ENCODE results near the gene AP4E1. TPM values are rescaled to one million over a fixed set of nuclear protein-coding genes. Genes with fewer than 3 reads are reported as not detected.
"Not testable (repeated sequence)": the region's sequence is repeated elsewhere in the genome, so short reads cannot be mapped to it uniquely, and the experiment has no call there.

The AP4E1 gene
- total RNA-seq, 1 experiment from 2014 or later, result 9.5 TPM

DNA sequence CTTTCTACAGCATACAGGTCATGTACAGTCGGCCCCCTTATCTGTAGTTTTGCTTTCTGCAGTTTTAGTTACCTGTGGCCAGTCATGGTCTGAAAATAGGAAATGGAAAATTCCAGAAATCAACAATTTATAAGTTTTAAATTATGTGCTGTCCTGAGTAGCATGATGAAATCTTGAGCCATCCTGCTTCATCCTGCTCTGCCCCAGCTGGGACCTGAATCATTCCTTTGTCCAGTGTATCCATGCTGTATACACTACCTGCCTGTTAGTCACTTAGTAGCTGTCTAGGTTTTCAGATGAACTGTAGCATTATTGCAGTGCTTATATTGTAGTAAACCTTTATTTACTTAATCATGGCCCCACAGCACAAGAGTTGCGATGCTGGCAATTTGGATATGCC is 44.8 kb downstream of the AP4E1 start:
- DNase-seq (ENCODE audit: low spot score) (no peak), ATAC-seq (no peak)
- peak; percentile 86 for TF ChIP-seq GABPB1 (CRISPR knock-in tag; IDR thresholded peaks at IDR 0.05)
- no peak for TF ChIP-seq RORB (CRISPR knock-in tag; IDR thresholded peaks at IDR 0.05)
- ChIA-PET POLR2A (no interaction called here), CTCF (no interaction called here)
- Mint-ChIP-seq H3K4me3 (no peak overlapping the region), H3K4me1 (0 out of 2 replicates have a peak, but pooled peaks cover 3% of the 10 kb centered on the region), H3K36me3 (peaks cover 49% of the 10 kb centered on the region), H3K27ac (no peak overlapping the region), H3K27me3 (ENCODE audit: low read depth) (no peaks in the 10 kb centered on the region), H3K9me3 (peaks cover 13% of the 10 kb centered on the region)

DNA sequence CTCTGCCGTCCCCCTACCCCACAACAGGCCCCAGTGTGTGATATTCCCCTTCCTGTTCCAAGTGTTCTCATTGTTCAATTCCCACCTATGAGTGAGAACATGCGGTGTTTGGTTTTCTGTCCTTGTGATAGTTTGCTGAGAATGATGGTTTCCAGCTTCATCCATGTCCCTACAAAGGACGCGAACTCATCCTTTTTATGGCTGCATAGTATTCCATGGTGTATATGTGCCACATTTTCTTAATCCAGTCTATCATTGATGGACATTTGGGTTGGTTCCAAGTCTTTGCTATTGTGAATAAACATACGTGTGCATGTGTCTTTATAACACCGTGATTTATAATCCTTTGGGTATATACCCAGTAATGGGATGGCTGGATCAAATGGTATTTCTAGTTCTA is 46.4 kb downstream of the AP4E1 start:
- Mint-ChIP-seq H3K9me3 (peaks cover 13% of the 10 kb centered on the region), H3K36me3 (peaks cover 58% of the 10 kb centered on the region)
- H3K4me3 Mint-ChIP-seq; H3K27ac Mint-ChIP-seq; H3K27me3 Mint-ChIP-seq (ENCODE audit: low read depth); CTCF ChIA-PET; H3K4me1 Mint-ChIP-seq; POLR2A ChIA-PET; ATAC-seq; DNase-seq (ENCODE audit: low spot score): not testable (repeated sequence)

DNA sequence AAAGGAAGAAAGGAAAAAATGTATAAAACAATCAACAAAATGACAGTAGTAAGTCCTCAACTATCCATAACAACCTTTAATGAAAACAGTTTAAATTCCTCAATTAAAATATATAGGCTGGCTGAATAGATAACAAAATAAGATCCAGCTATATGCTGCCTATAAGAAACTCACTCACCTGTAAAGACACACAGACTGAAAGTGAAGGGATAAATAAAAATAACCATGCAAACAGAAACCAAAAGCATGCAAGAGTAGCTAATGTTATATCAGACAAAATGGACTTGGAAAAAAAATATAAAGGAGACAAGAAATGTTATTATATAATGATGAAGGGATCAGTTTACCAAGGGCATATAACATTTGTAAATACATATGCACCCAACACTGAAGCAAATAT is 51.2 kb downstream of the AP4E1 start:
- Mint-ChIP-seq H3K9me3 (peaks cover 15% of the 10 kb centered on the region), H3K4me1 (peaks cover 7% of the 10 kb centered on the region; the same call in 1 of the 2 replicates), H3K36me3 (peaks cover 51% of the 10 kb centered on the region), H3K27me3 (ENCODE audit: low read depth) (no peaks in the 10 kb centered on the region), H3K4me3 (no peak overlapping the region), H3K27ac (no peak overlapping the region)
- POLR2A ChIA-PET, result no interaction called here
- CTCF ChIA-PET, result no interaction called here
- ATAC-seq (no peak), DNase-seq (ENCODE audit: low spot score) (no peak)
- TF ChIP-seq SMAD4 (CRISPR knock-in tag; IDR thresholded peaks at IDR 0.05), result no peak
- no peak for TF ChIP-seq ESRRA (CRISPR knock-in tag; IDR thresholded peaks at IDR 0.05; ENCODE audit: borderline replicate concordance)
- no peak for TF ChIP-seq SP1 (CRISPR knock-in tag; conservative IDR thresholded peaks at IDR 0.05)
- TF ChIP-seq, protein P1, sequence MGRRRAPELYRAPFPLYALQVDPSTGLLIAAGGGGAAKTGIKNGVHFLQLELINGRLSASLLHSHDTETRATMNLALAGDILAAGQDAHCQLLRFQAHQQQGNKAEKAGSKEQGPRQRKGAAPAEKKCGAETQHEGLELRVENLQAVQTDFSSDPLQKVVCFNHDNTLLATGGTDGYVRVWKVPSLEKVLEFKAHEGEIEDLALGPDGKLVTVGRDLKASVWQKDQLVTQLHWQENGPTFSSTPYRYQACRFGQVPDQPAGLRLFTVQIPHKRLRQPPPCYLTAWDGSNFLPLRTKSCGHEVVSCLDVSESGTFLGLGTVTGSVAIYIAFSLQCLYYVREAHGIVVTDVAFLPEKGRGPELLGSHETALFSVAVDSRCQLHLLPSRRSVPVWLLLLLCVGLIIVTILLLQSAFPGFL (CRISPR knock-in tag; IDR thresholded peaks at IDR 0.05; ENCODE audit: borderline replicate concordance), result no peak
- TF ChIP-seq, protein P2, sequence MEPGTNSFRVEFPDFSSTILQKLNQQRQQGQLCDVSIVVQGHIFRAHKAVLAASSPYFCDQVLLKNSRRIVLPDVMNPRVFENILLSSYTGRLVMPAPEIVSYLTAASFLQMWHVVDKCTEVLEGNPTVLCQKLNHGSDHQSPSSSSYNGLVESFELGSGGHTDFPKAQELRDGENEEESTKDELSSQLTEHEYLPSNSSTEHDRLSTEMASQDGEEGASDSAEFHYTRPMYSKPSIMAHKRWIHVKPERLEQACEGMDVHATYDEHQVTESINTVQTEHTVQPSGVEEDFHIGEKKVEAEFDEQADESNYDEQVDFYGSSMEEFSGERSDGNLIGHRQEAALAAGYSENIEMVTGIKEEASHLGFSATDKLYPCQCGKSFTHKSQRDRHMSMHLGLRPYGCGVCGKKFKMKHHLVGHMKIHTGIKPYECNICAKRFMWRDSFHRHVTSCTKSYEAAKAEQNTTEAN (CRISPR knock-in tag; IDR thresholded peaks at IDR 0.05), result no peak
- TF ChIP-seq, protein P3, sequence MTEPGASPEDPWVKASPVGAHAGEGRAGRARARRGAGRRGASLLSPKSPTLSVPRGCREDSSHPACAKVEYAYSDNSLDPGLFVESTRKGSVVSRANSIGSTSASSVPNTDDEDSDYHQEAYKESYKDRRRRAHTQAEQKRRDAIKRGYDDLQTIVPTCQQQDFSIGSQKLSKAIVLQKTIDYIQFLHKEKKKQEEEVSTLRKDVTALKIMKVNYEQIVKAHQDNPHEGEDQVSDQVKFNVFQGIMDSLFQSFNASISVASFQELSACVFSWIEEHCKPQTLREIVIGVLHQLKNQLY (CRISPR knock-in tag; IDR thresholded peaks at IDR 0.05), result no peak
- no peak for TF ChIP-seq IRF2 (CRISPR knock-in tag; IDR thresholded peaks at IDR 0.05; ENCODE audit: borderline replicate concordance, low read depth)
- TF ChIP-seq, protein P4, sequence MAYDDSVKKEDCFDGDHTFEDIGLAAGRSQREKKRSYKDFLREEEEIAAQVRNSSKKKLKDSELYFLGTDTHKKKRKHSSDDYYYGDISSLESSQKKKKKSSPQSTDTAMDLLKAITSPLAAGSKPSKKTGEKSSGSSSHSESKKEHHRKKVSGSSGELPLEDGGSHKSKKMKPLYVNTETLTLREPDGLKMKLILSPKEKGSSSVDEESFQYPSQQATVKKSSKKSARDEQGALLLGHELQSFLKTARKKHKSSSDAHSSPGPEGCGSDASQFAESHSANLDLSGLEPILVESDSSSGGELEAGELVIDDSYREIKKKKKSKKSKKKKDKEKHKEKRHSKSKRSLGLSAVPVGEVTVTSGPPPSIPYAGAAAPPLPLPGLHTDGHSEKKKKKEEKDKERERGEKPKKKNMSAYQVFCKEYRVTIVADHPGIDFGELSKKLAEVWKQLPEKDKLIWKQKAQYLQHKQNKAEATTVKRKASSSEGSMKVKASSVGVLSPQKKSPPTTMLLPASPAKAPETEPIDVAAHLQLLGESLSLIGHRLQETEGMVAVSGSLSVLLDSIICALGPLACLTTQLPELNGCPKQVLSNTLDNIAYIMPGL (CRISPR knock-in tag; IDR thresholded peaks at IDR 0.05), result no peak
- no peak for TF ChIP-seq NFYB (CRISPR knock-in tag; conservative IDR thresholded peaks at IDR 0.05; ENCODE audit: low read depth)
- TF ChIP-seq ZNF138 (CRISPR knock-in tag; conservative IDR thresholded peaks at IDR 0.05), result no peak
- no peak for TF ChIP-seq TEAD4 (CRISPR knock-in tag; IDR thresholded peaks at IDR 0.05)
- TF ChIP-seq JAZF1 (CRISPR knock-in tag; IDR thresholded peaks at IDR 0.05), result no peak
- TF ChIP-seq, protein P5, sequence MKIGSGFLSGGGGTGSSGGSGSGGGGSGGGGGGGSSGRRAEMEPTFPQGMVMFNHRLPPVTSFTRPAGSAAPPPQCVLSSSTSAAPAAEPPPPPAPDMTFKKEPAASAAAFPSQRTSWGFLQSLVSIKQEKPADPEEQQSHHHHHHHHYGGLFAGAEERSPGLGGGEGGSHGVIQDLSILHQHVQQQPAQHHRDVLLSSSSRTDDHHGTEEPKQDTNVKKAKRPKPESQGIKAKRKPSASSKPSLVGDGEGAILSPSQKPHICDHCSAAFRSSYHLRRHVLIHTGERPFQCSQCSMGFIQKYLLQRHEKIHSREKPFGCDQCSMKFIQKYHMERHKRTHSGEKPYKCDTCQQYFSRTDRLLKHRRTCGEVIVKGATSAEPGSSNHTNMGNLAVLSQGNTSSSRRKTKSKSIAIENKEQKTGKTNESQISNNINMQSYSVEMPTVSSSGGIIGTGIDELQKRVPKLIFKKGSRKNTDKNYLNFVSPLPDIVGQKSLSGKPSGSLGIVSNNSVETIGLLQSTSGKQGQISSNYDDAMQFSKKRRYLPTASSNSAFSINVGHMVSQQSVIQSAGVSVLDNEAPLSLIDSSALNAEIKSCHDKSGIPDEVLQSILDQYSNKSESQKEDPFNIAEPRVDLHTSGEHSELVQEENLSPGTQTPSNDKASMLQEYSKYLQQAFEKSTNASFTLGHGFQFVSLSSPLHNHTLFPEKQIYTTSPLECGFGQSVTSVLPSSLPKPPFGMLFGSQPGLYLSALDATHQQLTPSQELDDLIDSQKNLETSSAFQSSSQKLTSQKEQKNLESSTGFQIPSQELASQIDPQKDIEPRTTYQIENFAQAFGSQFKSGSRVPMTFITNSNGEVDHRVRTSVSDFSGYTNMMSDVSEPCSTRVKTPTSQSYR (CRISPR knock-in tag; IDR thresholded peaks at IDR 0.05), result no peak
- no peak for TF ChIP-seq ELF4 (CRISPR knock-in tag; IDR thresholded peaks at IDR 0.05; ENCODE audit: low read depth)
- TF ChIP-seq, protein P6, sequence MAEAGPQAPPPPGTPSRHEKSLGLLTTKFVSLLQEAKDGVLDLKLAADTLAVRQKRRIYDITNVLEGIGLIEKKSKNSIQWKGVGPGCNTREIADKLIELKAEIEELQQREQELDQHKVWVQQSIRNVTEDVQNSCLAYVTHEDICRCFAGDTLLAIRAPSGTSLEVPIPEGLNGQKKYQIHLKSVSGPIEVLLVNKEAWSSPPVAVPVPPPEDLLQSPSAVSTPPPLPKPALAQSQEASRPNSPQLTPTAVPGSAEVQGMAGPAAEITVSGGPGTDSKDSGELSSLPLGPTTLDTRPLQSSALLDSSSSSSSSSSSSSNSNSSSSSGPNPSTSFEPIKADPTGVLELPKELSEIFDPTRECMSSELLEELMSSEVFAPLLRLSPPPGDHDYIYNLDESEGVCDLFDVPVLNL (CRISPR knock-in tag; IDR thresholded peaks at IDR 0.05; ENCODE audit: borderline replicate concordance, low read depth), result no peak
- TF ChIP-seq FOXJ3 (CRISPR knock-in tag; IDR thresholded peaks at IDR 0.05; ENCODE audit: borderline replicate concordance), result no peak
- TF ChIP-seq, protein P7, sequence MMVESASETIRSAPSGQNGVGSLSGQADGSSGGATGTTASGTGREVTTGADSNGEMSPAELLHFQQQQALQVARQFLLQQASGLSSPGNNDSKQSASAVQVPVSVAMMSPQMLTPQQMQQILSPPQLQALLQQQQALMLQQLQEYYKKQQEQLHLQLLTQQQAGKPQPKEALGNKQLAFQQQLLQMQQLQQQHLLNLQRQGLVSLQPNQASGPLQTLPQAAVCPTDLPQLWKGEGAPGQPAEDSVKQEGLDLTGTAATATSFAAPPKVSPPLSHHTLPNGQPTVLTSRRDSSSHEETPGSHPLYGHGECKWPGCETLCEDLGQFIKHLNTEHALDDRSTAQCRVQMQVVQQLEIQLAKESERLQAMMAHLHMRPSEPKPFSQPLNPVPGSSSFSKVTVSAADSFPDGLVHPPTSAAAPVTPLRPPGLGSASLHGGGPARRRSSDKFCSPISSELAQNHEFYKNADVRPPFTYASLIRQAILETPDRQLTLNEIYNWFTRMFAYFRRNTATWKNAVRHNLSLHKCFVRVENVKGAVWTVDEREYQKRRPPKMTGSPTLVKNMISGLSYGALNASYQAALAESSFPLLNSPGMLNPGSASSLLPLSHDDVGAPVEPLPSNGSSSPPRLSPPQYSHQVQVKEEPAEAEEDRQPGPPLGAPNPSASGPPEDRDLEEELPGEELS (CRISPR knock-in tag; IDR thresholded peaks at IDR 0.05), result no peak
